OCI-LY7 (cell line): ENCODE data around the gene GPR183. TPM values are rescaled to one million over a fixed set of nuclear protein-coding genes. Genes with fewer than 3 reads are reported as not detected.

Experiments used
- BruUV-seq: library from RNA; stranded (reverse); fragments of 400-500 nt; replicated peaks from 2 replicates; lab custom pipeline; 2021; lab: Mats Ljungman, UMichigan
- CTCF ChIA-PET: fragments of 300-600 bp; sonication (Branson Sonifier 250); formaldehyde crosslinking; loops from one replicate; lab custom pipeline; 2022; ENCODE audit warnings: antibody characterized with exemption; ENCODE audit not compliant: unreplicated experiment; lab: Charles Lee
- POLR2A ChIA-PET: fragments of 300-600 bp; sonication (Branson Sonifier 250); formaldehyde crosslinking; loops from one replicate; lab custom pipeline; 2022; ENCODE audit warnings: antibody characterized with exemption; lab: Charles Lee
- DNase-seq: peaks from one replicate; pipeline ENCODE4 v3.0.0-alpha.2; 2015; ENCODE audit warnings: low spot score
- H2AFZ ChIP-seq: fragments of 200-600 bp; sonication (generic), shearing (Covaris generic); 2 replicates; pipeline ENCODE4 v1.6.1; 2014; ENCODE audit warnings: mild to moderate bottlenecking, antibody characterized with exemption, low read length, moderate library complexity
- H3K27ac ChIP-seq: fragments of 200-600 bp; sonication (generic); 2 replicates; pipeline ENCODE4 v1.5.1; 2014; ENCODE audit warnings: mixed run types, low read depth, mild to moderate bottlenecking, moderate library complexity, low read length, inconsistent platforms; ENCODE audit not compliant: poor library complexity, severe bottlenecking
- H3K36me3 ChIP-seq: fragments of 200-600 bp; sonication (generic); 2 replicates; pipeline ENCODE4 v1.6.1; 2014; ENCODE audit warnings: mild to moderate bottlenecking, antibody characterized with exemption, low read length, moderate library complexity, mixed read lengths; ENCODE audit not compliant: insufficient read depth
- H3K4me1 ChIP-seq: fragments of 200-600 bp; sonication (generic); 2 replicates; pipeline ENCODE4 v1.5.1; 2014; ENCODE audit warnings: mild to moderate bottlenecking, low read length; ENCODE audit not compliant: insufficient read depth, poor library complexity, severe bottlenecking
- H3K4me2 ChIP-seq: fragments of 200-600 bp; sonication (generic); 2 replicates; pipeline ENCODE4 v1.6.1; 2014; ENCODE audit warnings: mild to moderate bottlenecking, low read length
- H3K4me3 ChIP-seq: fragments of 200-600 bp; sonication (generic); 2 replicates; pipeline ENCODE4 v1.5.1; 2014; ENCODE audit warnings: mild to moderate bottlenecking, low read depth, low read length; ENCODE audit not compliant: poor library complexity, severe bottlenecking
- H3K79me2 ChIP-seq: fragments of 200-600 bp; sonication (generic); 2 replicates; pipeline ENCODE4 v1.6.1; 2016; ENCODE audit warnings: low read depth, mild to moderate bottlenecking, low read length, moderate library complexity, mixed read lengths; ENCODE audit not compliant: insufficient read depth
- H3K9me2 ChIP-seq: fragments of 200-600 bp; sonication (generic); 2 replicates; pipeline ENCODE4 v1.6.1; 2016; ENCODE audit warnings: mild to moderate bottlenecking, low read length, mixed read lengths; ENCODE audit not compliant: insufficient read depth
- H3K9me3 ChIP-seq: fragments of 200-600 bp; sonication (generic); 2 replicates; pipeline ENCODE4 v1.6.1; 2014; ENCODE audit warnings: mild to moderate bottlenecking, mixed run types, low read length, mixed read lengths
- H4K20me1 ChIP-seq: fragments of 200-600 bp; sonication (generic); 2 replicates; pipeline ENCODE4 v1.6.1; 2014; ENCODE audit warnings: mild to moderate bottlenecking, antibody characterized with exemption, low read length, moderate library complexity, mixed read lengths; ENCODE audit not compliant: insufficient read depth
- CTCF ChIP-seq: fragments of 200-600 bp; sonication (generic); conservative IDR thresholded peaks from 2 replicates; pipeline ENCODE4 v1.5.1; 2014; ENCODE audit warnings: mild to moderate bottlenecking, antibody characterized with exemption, low read length, moderate library complexity, mixed read lengths
- EZH2phosphoT487 ChIP-seq: fragments of 200-600 bp; sonication (generic); IDR thresholded peaks from 2 replicates; pipeline ENCODE4 v1.6.1; 2018; ENCODE audit warnings: low read depth, borderline replicate concordance, mild to moderate bottlenecking, mixed run types, antibody characterized with exemption, low read length, moderate library complexity, mixed read lengths
- intact Hi-C: fragments of 100-400 bp; cut with micrococcal nuclease; formaldehyde crosslinking; loops from one replicate; pipeline ENCODE4 v1.10.0; 2022; ENCODE audit not compliant: unreplicated experiment
- total RNA-seq, 2 experiments: library from RNA; depleted of rRNA in 1 of 2; stranded (reverse); fragments of >200 nt in 1 of 2; shearing (Covaris generic) in 1 of 2; gene quantifications; 2 replicates each; pipeline ENCODE4 v1.2.3, GENCODE V29; 2014 to 2022

The GPR183 gene
- total RNA-seq, 2 experiments from 2014 or later = not detected

GRCh38 chr13:99278200-99278599 is 29.0 kb downstream of the GPR183 start:
- intact Hi-C loops = no loop called here

GRCh38 chr13:99277629-99278028 is 29.6 kb downstream of the GPR183 start:
- H3K9me3 ChIP-seq = no peaks in the 10 kb centered on the region
- no peak overlapping the region for H3K4me3 ChIP-seq
- no peaks in the 10 kb centered on the region for H3K9me2 ChIP-seq
- H3K27ac ChIP-seq = no peak overlapping the region
- ChIA-PET CTCF (no interaction called here), POLR2A (no interaction called here)
- BruUV-seq = no TSS peak
- H3K4me1 ChIP-seq = peaks cover 17% of the 10 kb centered on the region
- DNase-seq = no peak
- H3K36me3 ChIP-seq = peaks cover 11% of the 10 kb centered on the region
- TF ChIP-seq CTCF = no peak
- no peak for TF ChIP-seq EZH2phosphoT487
- no peak overlapping the region for H2AFZ ChIP-seq
- H4K20me1 ChIP-seq = peaks cover 7% of the 10 kb centered on the region; the same call in 1 of the 2 replicates
- H3K79me2 ChIP-seq = no peaks in the 10 kb centered on the region
- intact Hi-C loops = no loop called here
- H3K4me2 ChIP-seq = no peak overlapping the region

More at GRCh38 chr13:99278200-99278599, 29.0 kb downstream of the GPR183 start:
- no peak overlapping the region for H2AFZ ChIP-seq
- H3K79me2 ChIP-seq = peaks cover 4% of the 10 kb centered on the region; the same call in 1 of the 2 replicates
- H3K9me2 ChIP-seq = no peaks in the 10 kb centered on the region
- no TSS peak for BruUV-seq
- no peak overlapping the region for H3K4me3 ChIP-seq
- peaks cover 23% of the 10 kb centered on the region for H3K4me1 ChIP-seq
- CTCF ChIA-PET = no interaction called here
- H3K36me3 ChIP-seq = peaks cover 9% of the 10 kb centered on the region
- H4K20me1 ChIP-seq = peaks cover 12% of the 10 kb centered on the region; the same call in 1 of the 2 replicates
- H3K9me3 ChIP-seq = no peaks in the 10 kb centered on the region
- TF ChIP-seq CTCF (no peak), EZH2phosphoT487 (no peak)
- POLR2A ChIA-PET = no interaction called here
- H3K27ac ChIP-seq = no peak overlapping the region
- no peak overlapping the region for H3K4me2 ChIP-seq
- DNase-seq = no peak

GRCh38 chr13:99276706-99277105 is 30.5 kb downstream of the GPR183 start:
- peaks cover 15% of the 10 kb centered on the region for H3K36me3 ChIP-seq
- no peak for DNase-seq
- H3K9me3 ChIP-seq = no peaks in the 10 kb centered on the region
- no peak for TF ChIP-seq EZH2phosphoT487
- TF ChIP-seq CTCF = no peak
- no TSS peak for BruUV-seq
- no peak overlapping the region for H3K27ac ChIP-seq
- H3K9me2 ChIP-seq = no peaks in the 10 kb centered on the region
- ChIA-PET POLR2A (no interaction called here), CTCF (no interaction called here)
- peaks cover 7% of the 10 kb centered on the region; the same call in 1 of the 2 replicates for H4K20me1 ChIP-seq
- H3K4me3 ChIP-seq = no peak overlapping the region
- no peak overlapping the region for H2AFZ ChIP-seq
- intact Hi-C loops = no loop called here
- no peak overlapping the region for H3K4me2 ChIP-seq
- no peaks in the 10 kb centered on the region for H3K79me2 ChIP-seq
- H3K4me1 ChIP-seq = peaks cover 8% of the 10 kb centered on the region
